ENCODE data around the gene DISP2. TPM values are rescaled to one million over a fixed set of nuclear protein-coding genes. Genes with fewer than 3 reads are reported as not detected.
A peak's percentile ranks its signal among the peaks of the same experiment; 100 is the strongest.

Gene DISP2
- total and polyA plus RNA-seq, 9 of the 15 experiments (the other 6 are each of a cell fraction or from before 2014, with no cell fraction given) = 0.06 to 0.89 (median 0.15) TPM; not detected in 1

DNA sequence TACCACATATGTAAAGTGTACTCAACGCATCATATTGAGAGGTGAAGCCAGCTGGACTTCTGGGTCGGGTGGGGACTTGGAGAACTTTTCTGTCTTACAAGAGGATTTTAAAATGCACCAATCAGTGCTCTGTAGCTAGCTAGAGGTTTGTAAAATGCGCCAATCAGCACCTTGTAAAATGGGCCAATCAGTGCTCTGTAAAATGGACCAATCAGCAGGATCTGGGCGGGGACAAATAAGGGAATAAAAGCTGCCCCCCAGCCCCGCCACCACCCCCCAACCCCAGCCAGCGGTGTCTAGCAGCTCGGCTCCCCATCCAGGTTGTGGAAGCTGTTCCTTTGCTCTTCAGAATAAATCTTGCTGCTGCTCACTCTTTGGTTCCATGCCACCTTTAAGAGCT lies 41.4 kb downstream of the DISP2 start:
- DNase-seq (ENCODE audit: extremely low read depth in 1 of 4, low spot score in 3 of 4) (no peak), ATAC-seq (no peak; the same call in 2 of the 3 replicates), FAIRE-seq (no peak)
- H3K9ac ChIP-seq (ENCODE audit: insufficient read depth in 1 of 2, low read depth in 2 of 2, low read length in 2 of 2) = no peak overlapping the region
- no peak overlapping the region for H3K27ac ChIP-seq (ENCODE audit: extremely low read depth, low read depth, low read length)
- no TSS peak for BruUV-seq (replicated peaks)
- intact Hi-C loops (cut with micrococcal nuclease) (no loop called here), in situ Hi-C loops (cut with MboI) (no loop called here)
- no peaks in the 10 kb centered on the region for H3K9me1 ChIP-seq (ENCODE audit: control insufficient read depth, insufficient read depth, low read length)
- H3K4me3 ChIP-seq = no peak overlapping the region
- H3K36me3 ChIP-seq (ENCODE audit: control insufficient read depth, insufficient read depth, low read length) = peaks cover under 1% of the 10 kb centered on the region; the same call in 1 of the 3 replicates
- CTCF ChIA-PET (ENCODE audit: low intra/inter-chr PET ratio) = no interaction called here
- no peaks in the 10 kb centered on the region for H3K27me3 ChIP-seq (ENCODE audit: control insufficient read depth in 2 of 2, insufficient read depth in 2 of 2, low read length in 2 of 2)
- H3K4me1 ChIP-seq (replicated peaks in 1 of 2; ENCODE audit: control insufficient read depth in 2 of 2, insufficient read depth in 2 of 2, low read length in 2 of 2) = no peaks in the 10 kb centered on the region
- TF ChIP-seq NFYB (IDR thresholded peaks at IDR 0.05; ENCODE audit: extremely low read depth, insufficient read length) (peak; percentile 54), ZBED1 (IDR thresholded peaks at IDR 0.05) (no peak)
- TF ChIP-seq, protein P1, sequence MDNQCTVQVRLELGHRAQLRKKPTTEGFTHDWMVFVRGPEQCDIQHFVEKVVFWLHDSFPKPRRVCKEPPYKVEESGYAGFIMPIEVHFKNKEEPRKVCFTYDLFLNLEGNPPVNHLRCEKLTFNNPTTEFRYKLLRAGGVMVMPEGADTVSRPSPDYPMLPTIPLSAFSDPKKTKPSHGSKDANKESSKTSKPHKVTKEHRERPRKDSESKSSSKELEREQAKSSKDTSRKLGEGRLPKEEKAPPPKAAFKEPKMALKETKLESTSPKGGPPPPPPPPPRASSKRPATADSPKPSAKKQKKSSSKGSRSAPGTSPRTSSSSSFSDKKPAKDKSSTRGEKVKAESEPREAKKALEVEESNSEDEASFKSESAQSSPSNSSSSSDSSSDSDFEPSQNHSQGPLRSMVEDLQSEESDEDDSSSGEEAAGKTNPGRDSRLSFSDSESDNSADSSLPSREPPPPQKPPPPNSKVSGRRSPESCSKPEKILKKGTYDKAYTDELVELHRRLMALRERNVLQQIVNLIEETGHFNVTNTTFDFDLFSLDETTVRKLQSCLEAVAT (IDR thresholded peaks at IDR 0.05) = no peak
- H3K4me2 ChIP-seq (ENCODE audit: insufficient read depth, low read length) = no peak overlapping the region
- no peak overlapping the region for H2AFZ ChIP-seq (ENCODE audit: low read depth, low read length)
- H4K20me1 ChIP-seq (replicated peaks; ENCODE audit: control insufficient read depth, insufficient read depth, low read length) = no peaks in the 10 kb centered on the region
- H3K79me2 ChIP-seq (ENCODE audit: control insufficient read depth, insufficient read depth, low read length) = no peaks in the 10 kb centered on the region
- 59% methylated on average over 6 of the region's 7 CpGs for WGBS (ENCODE audit: insufficient coverage, low coverage, missing lambda C conversion rate)
- POLR2A ChIA-PET = interaction anchor here (0.6 to 1.2 kb wide), 2 partner anchors 22 to 80 kb away, joined by 3 read pairs; no protein-coding TSS in a partner anchor
- no peaks in the 10 kb centered on the region for H3K9me3 ChIP-seq (replicated peaks; ENCODE audit: control insufficient read depth, insufficient read depth, low read depth, low read length)

Measured in K562 (cell line).